ENCODE measurements around the gene TRIM7. TPM values are rescaled to one million over a fixed set of nuclear protein-coding genes. Genes with fewer than 3 reads are reported as not detected.

TRIM7 gene
- total and polyA plus RNA-seq, 9 of the 15 experiments (the other 6 are each of a cell fraction or from before 2014, with no cell fraction given) = 2.6 to 14.9 (median 8.9) TPM

DNA sequence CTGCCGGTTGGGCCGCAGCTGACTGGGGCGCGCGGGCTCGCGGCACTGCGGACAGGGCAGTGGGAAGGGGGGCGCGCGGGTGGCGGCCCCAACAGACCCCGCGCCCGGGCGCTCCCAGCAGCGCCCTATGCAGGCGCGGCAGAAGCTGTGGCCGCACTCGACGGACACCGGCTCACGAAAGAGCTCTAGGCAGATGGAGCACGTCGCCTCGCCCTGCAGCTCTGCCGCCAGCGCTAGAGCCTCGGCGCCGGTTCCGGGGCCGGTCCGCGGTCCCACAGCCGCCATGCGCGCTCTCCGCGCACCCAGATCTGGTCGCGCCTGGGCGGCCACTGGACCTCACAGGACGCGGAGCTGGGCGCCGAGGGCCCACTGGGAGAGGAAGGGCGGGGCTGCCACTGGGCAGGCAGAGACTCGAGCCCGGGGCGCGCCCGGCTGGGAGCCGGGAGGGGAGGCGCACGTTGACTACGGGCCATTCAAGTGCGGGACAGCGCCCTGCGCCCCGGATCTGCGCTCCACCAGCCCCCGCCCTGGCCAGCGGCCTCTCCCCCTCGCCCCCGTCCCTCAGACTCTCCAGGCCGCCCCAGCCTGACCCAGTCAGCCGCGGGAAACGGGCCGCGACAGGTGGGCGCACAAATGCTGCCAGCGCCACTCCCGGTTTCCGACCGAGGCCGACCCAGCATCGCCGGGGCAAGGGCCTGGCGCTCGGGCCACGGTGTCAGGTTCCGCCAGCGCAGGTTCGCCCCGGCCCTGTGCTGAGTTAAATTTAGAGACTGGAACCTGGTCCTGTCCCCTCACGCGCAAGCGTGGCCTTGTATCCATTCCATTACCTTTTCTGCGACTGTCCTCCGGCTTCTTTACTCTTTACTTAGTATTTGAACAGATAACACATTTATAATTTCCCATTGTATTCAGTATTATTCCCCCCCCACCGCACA lies at the start of gene TRIM7 (continued):
- TF ChIP-seq ZNF175 (CRISPR knock-in tag; IDR thresholded peaks at IDR 0.05; ENCODE audit: low read depth) (no peak), BRF1 (IDR thresholded peaks at IDR 0.05; ENCODE audit: borderline replicate concordance, extremely low read depth, insufficient read length) (no peak), ZSCAN32 (CRISPR knock-in tag; IDR thresholded peaks at IDR 0.05) (no peak), ZC3H4 (CRISPR knock-in tag; IDR thresholded peaks at IDR 0.05; ENCODE audit: borderline replicate concordance) (no peak), MAFG (tag; conservative IDR thresholded peaks at IDR 0.05) (no peak), ZNF583 (CRISPR knock-in tag; IDR thresholded peaks at IDR 0.05) (no peak), PML (IDR thresholded peaks at IDR 0.05; ENCODE audit: low read length) (no peak), MNT (conservative IDR thresholded peaks at IDR 0.05) (peak in 1 of 2 experiments; percentile 38; a peak in 1 of 4 replicates), TFAP4 (CRISPR knock-in tag; IDR thresholded peaks at IDR 0.05; ENCODE audit: borderline replicate concordance) (peak; percentile 35; the same call in 1 of the 2 replicates), PYGO2 (tag; IDR thresholded peaks at IDR 0.05) (no peak), ZNF408 (CRISPR knock-in tag; IDR thresholded peaks at IDR 0.05; ENCODE audit: low read depth) (no peak), TOE1 (IDR thresholded peaks at IDR 0.05; ENCODE audit: borderline replicate concordance) (no peak), TOE1 (CRISPR knock-in tag; IDR thresholded peaks at IDR 0.05; ENCODE audit: borderline replicate concordance, low read depth) (no peak), STAT5B (CRISPR knock-in tag; IDR thresholded peaks at IDR 0.05) (no peak), TBP (optimal IDR thresholded peaks at IDR 0.05; ENCODE audit: low read depth, low read length) (no peak), SPI1 (IDR thresholded peaks at IDR 0.05; ENCODE audit: borderline replicate concordance, low read depth, low read length) (no peak), TGIF2 (CRISPR knock-in tag; IDR thresholded peaks at IDR 0.05) (no peak), ZNF217 (CRISPR knock-in tag; IDR thresholded peaks at IDR 0.05) (no peak), L3MBTL2 (IDR thresholded peaks at IDR 0.05) (peak; percentile 80), PTBP1 (IDR thresholded peaks at IDR 0.05; ENCODE audit: low read depth, low read length) (no peak)
- TF ChIP-seq, protein P1, sequence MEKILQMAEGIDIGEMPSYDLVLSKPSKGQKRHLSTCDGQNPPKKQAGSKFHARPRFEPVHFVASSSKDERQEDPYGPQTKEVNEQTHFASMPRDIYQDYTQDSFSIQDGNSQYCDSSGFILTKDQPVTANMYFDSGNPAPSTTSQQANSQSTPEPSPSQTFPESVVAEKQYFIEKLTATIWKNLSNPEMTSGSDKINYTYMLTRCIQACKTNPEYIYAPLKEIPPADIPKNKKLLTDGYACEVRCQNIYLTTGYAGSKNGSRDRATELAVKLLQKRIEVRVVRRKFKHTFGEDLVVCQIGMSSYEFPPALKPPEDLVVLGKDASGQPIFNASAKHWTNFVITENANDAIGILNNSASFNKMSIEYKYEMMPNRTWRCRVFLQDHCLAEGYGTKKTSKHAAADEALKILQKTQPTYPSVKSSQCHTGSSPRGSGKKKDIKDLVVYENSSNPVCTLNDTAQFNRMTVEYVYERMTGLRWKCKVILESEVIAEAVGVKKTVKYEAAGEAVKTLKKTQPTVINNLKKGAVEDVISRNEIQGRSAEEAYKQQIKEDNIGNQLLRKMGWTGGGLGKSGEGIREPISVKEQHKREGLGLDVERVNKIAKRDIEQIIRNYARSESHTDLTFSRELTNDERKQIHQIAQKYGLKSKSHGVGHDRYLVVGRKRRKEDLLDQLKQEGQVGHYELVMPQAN (IDR thresholded peaks at IDR 0.05; ENCODE audit: borderline replicate concordance) = no peak
- TF ChIP-seq, protein P2, sequence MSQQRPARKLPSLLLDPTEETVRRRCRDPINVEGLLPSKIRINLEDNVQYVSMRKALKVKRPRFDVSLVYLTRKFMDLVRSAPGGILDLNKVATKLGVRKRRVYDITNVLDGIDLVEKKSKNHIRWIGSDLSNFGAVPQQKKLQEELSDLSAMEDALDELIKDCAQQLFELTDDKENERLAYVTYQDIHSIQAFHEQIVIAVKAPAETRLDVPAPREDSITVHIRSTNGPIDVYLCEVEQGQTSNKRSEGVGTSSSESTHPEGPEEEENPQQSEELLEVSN (IDR thresholded peaks at IDR 0.05; ENCODE audit: borderline replicate concordance in 1 of 2, extremely low read depth in 1 of 2, insufficient read depth in 1 of 2, insufficient read length in 1 of 2, low read depth in 1 of 2, low read length in 1 of 2, poor library complexity in 1 of 2, severe bottlenecking in 1 of 2) = peak in 1 of 2 experiments; percentile 63
